Adrenal gland (tissue), 12 donors: Measurements from ENCODE around the gene AP1S1. TPM values are rescaled to one million over a fixed set of nuclear protein-coding genes. Genes with fewer than 3 reads are reported as not detected.
A peak's percentile ranks its signal among the peaks of the same experiment; 100 is the strongest.

Source experiments
- DNase-seq, 7 donors: peaks; one replicate each; pipeline ENCODE4 v3.0.0-alpha.2; 2019 to 2020
- H3K27ac ChIP-seq, 5 donors: fragments of 200-600 bp; sonication (generic) in 4 of 5; 1 replicate in 3 of 5; 2 replicates in 2 of 5; pipeline versions ENCODE4 v1.5.1 to v1.8.0; 2016 to 2020; ENCODE audit warnings: mild to moderate bottlenecking in 1 of 5
- H3K27me3 ChIP-seq: fragments of 200-600 bp; 2 replicates; pipeline ENCODE4 v1.8.0; 2021
- H3K36me3 ChIP-seq, 2 donors: fragments of 200-600 bp; replicated peaks in 1 of 2; 1 replicate in 1 of 2; 2 replicates in 1 of 2; pipeline versions ENCODE4 v1.5.1 to v1.8.0; 2018 to 2022
- H3K4me1 ChIP-seq, 2 donors: fragments of 200-600 bp; replicated peaks in 1 of 2; 1 replicate in 1 of 2; 2 replicates in 1 of 2; pipeline versions ENCODE4 v1.5.1 to v1.8.0; 2018 to 2021
- H3K4me3 ChIP-seq, 4 donors: fragments of 200-600 bp; sonication (generic) in 3 of 4; one replicate each; pipeline ENCODE4 v1.5.1; 2016 to 2018
- H3K9me3 ChIP-seq, 3 donors: fragments of 200-600 bp; sonication (generic) in 1 of 3; replicated peaks in 1 of 3; 1 replicate in 2 of 3; 2 replicates in 1 of 3; pipeline versions ENCODE4 v1.5.1 to v1.8.0; 2016 to 2021
- POLR2A ChIP-seq, 2 donors: fragments of 450-650 bp; IDR thresholded peaks; one replicate each; pipeline ENCODE4 v1.6.1; 2017; ENCODE audit warnings: antibody characterized with exemption in 2 of 2, mild to moderate bottlenecking in 2 of 2, moderate library complexity in 1 of 2
- WGBS, 4 donors: extraction: QIAGEN DNeasy Blood & Tissue Kit in 2 of 4; methylation state at CpG; one replicate each; pipeline versions ENCODE4 v1.1.5 to v1.1.7; 2013 to 2017; 5-methylcytosine and 5-hydroxymethylcytosine counted together
- intact Hi-C, 2 donors: fragments of 100-400 bp; cut with DNase I; formaldehyde crosslinking; loops; one replicate each; pipeline versions ENCODE4 v1.14.1 to v1.15.0; 2022 to 2023
- polyA plus RNA-seq, 3 donors: library from polyadenylated mRNA; stranded (reverse); fragments of 200-250 nt in 2 of 3; fragments of 350-450 nt in 1 of 3; fragmentation: Illumina TruSeq in 1 of 3; extraction: RNeasy Lipid Tissue Mini Kit (QIAGEN cat#74804) in 1 of 3; gene quantifications; one replicate each; pipeline ENCODE4 v1.2.3, GENCODE V29; 2013 to 2014
- total RNA-seq, 9 donors: library from RNA; depleted of rRNA in 4 of 9; stranded (reverse); fragments of >200 nt in 4 of 9; fragments of 120-200 nt in 1 of 9; fragmentation: NEBNext Ultra II Directional in 1 of 9; extraction: Animal tissue kit (Norgen Biotek cat#: 25700) in 1 of 9; gene quantifications; one replicate each; pipeline versions ENCODE4 v1.1.0 to v1.2.4, GENCODE V29; 2013 to 2023
- TF ChIP-seq, protein P1 (sequence below), 6 experiments: fragments of 450-650 bp in 4 of 6; fragments of 200-600 bp in 2 of 6; sonication (generic) in 1 of 6; IDR thresholded peaks; 1 replicate in 5 of 6; 2 replicates in 1 of 6; pipeline versions ENCODE4 v1.5.1 to v1.8.0; 2016 to 2021; ENCODE audit warnings: antibody characterized with exemption in 6 of 6, mild to moderate bottlenecking in 2 of 6, moderate library complexity in 1 of 6
- donor health status: healthy with polysubstance abuse.
- donor health status: Bipolar disorder and iron deficiency.
- donor health status: DM: yes; HTN: yes; CAD: no.
- donor health status: DM: no; HTN: no; CAD: no.
- donor health status: DM: no; HTN: no; CAD: no.
- donor health status: DM: yes; HTN: yes; CAD: no.

The AP1S1 gene
- total and polyA plus RNA-seq, 12 donors, result 20.4 to 190 (median 39.0) TPM

DNA sequence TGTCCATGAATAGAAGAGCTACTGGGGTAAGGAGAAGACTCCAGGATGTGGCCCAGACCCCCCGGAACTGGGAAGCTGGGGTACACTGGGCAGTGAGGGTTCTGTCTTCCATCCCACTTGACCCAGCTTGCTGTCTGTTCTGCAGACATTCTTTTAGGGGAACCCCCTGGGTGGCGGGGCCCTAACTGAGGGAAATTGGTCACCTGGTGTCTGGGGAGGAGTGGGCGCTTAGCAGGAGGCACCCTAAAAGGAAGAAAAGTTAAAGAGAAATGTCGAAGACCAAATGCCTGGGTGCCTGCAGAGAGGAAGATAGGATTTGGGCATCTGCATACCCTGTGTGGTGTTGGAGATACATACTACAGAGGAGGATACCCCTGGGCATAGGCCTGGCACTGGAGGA, 1.0 kb downstream of the AP1S1 start:
- Histone ChIP-seq H3K36me3 (peaks cover 0 to 20% of the 10 kb centered on the region in 2 donors), H3K9me3 (no peaks in the 10 kb centered on the region), H3K4me3 (peak overlapping the region in 2 of 4 donors; percentile 83 to 90), H3K27ac (no peak overlapping the region), H3K4me1 (peaks cover 0 to 10% of the 10 kb centered on the region in 2 donors), H3K27me3 (no peaks in the 10 kb centered on the region)
- TF ChIP-seq, protein P1, sequence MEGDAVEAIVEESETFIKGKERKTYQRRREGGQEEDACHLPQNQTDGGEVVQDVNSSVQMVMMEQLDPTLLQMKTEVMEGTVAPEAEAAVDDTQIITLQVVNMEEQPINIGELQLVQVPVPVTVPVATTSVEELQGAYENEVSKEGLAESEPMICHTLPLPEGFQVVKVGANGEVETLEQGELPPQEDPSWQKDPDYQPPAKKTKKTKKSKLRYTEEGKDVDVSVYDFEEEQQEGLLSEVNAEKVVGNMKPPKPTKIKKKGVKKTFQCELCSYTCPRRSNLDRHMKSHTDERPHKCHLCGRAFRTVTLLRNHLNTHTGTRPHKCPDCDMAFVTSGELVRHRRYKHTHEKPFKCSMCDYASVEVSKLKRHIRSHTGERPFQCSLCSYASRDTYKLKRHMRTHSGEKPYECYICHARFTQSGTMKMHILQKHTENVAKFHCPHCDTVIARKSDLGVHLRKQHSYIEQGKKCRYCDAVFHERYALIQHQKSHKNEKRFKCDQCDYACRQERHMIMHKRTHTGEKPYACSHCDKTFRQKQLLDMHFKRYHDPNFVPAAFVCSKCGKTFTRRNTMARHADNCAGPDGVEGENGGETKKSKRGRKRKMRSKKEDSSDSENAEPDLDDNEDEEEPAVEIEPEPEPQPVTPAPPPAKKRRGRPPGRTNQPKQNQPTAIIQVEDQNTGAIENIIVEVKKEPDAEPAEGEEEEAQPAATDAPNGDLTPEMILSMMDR (IDR thresholded peaks at IDR 0.05), result no peak
- no peak for TF ChIP-seq POLR2A (IDR thresholded peaks at IDR 0.05)
- WGBS, 4 donors, result 58 to 72% (median 64%) methylated on average over 4 of the region's 4 CpGs
- intact Hi-C loops, result no loop called here
- no peak for DNase-seq

DNA sequence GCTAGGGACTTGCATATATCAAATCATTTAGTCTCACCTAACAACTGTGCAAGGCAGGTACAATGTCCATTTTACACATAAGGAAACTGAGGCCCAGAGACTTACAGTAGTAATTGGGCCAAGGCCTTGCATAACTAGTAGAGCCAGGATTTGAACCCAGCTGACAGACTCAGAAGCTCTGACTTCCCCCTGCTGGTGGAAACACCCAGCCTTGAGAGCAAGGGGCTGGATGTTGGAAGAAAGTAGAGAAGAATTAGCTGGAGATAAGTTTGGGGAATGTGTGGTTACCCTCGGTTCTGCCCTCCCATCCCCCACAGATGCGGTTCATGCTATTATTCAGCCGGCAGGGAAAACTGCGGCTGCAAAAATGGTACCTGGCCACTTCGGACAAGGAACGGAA, 2.0 kb downstream of the AP1S1 start:
- intact Hi-C loops, result no loop called here
- no peaks in the 10 kb centered on the region for H3K27me3 ChIP-seq
- H3K4me1 ChIP-seq, result peaks cover 0 to 10% of the 10 kb centered on the region in 2 donors
- 80 to 87% (median 85%) methylated on average over 6 of the region's 6 CpGs for WGBS, 4 donors
- peaks cover 0 to 20% of the 10 kb centered on the region in 2 donors for H3K36me3 ChIP-seq
- no peak overlapping the region for H3K27ac ChIP-seq
- H3K4me3 ChIP-seq, result no peak overlapping the region
- H3K9me3 ChIP-seq, result no peaks in the 10 kb centered on the region
- no peak for DNase-seq
- TF ChIP-seq POLR2A (IDR thresholded peaks at IDR 0.05), result no peak
- TF ChIP-seq, protein P1 (IDR thresholded peaks at IDR 0.05), result no peak

DNA sequence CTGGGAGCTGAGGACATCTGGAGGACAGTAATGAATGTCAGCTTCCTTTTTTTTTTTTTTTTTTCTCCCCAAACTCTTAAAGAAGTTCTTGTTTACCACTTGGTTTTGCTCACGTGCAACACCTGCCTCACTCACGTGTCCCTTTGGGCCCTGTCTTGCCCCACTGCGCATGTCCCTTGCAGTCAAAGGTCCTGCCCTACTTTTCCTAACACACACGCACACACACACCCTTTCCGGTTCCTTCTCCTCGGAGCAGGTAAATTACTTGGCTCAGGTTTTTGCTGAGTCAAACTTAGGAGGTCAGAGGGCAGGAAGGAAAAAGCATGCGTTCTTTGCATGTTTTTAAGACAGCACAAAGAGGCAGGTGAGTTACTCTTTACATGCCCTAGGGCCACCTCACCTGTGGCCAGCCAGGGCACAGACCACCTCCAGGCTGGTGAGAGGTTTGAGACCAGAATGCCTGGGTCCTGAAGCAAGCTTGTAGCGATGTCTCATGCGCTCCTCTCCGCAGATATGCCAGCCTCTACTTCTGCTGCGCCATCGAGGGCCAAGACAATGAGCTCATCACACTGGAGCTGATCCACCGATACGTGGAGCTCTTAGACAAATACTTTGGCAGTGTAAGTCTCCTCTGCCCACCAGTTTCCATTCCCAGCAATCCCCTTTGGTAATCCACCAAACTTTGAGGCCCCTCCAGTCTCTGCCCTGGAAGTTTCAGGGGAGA, 2.8 kb downstream of the AP1S1 start:
- Histone ChIP-seq H3K27ac (no peak overlapping the region), H3K27me3 (no peaks in the 10 kb centered on the region), H3K4me3 (no peak overlapping the region), H3K36me3 (peaks cover 0 to 20% of the 10 kb centered on the region in 2 donors), H3K4me1 (peaks cover 0 to 10% of the 10 kb centered on the region in 2 donors), H3K9me3 (no peaks in the 10 kb centered on the region)
- intact Hi-C loops, result no loop called here
- no peak for TF ChIP-seq POLR2A (IDR thresholded peaks at IDR 0.05)
- TF ChIP-seq, protein P1 (IDR thresholded peaks at IDR 0.05), result no peak
- DNase-seq, result no peak
- WGBS, 4 donors, result 87 to 92% (median 92%) methylated on average over 11 to 14 of the region's 14 CpGs

DNA sequence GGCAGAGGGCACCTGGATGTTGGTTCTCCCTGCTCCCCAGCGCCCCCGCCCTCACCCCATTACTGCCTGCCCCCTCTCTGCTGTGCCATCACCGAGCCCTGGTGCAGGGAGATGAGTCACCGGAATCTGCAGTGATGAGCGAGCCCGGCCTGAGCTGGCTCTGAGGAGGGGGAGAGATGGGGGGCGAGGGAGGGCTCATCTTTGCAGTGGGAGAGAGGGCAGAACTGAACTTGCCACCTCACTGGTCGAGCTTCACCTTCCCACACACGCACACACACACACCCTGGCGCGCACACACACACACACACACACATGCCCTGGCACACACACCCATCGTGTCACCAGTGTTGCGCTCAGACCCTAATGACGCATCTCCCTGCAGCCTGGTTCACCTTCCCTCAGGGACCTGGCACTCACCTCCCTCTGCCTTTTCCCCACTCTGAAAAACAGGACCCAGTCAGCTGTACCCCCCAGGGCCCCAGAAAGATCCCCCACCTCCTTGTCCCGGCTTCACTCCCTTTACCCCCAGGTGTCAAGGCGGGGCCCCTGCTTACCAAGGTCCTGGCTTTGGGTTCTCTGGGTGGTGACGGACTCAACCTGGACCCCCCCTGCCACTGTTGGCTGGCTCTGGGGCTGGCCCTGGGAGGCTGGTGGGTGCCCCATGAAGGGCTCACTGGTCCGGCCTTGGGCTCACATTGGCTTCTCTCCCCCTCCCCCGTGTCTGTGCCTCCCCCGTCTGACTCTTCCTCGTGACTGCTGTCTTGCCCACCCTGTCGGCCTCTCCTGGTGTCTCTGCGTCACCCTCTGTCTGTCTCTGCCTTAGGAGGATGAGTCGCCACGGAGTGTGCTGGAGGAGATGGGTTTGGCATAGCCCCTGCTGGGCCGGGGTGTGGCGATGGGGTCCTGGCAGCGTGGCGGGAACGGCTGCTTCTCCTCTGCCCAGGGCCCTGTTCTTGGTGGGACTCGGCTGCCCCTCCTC, 5.7 kb downstream of the AP1S1 start:
- Histone ChIP-seq H3K9me3 (no peaks in the 10 kb centered on the region), H3K36me3 (peaks cover 0 to 20% of the 10 kb centered on the region in 2 donors), H3K27me3 (peaks cover 11% of the 10 kb centered on the region), H3K4me1 (peaks cover 10 to 31% of the 10 kb centered on the region in 2 donors), H3K4me3 (no peak overlapping the region), H3K27ac (peak overlapping the region in 2 of 5 donors; percentile 56 to 74)
- WGBS, 4 donors, result 53 to 84% (median 76%) methylated on average over 18 to 31 of the region's 31 CpGs
- peak in 4 of 7 donors; percentile 43 to 74 (median 52) for DNase-seq
- intact Hi-C loops, result loop anchor here in 1 of 2 donors (10.0 kb wide), 1 partner anchor 265 kb away; the partner anchor contains the start of gene ACHE
- TF ChIP-seq, protein P1 (IDR thresholded peaks at IDR 0.05), result no peak
- no peak for TF ChIP-seq POLR2A (IDR thresholded peaks at IDR 0.05)
